Activated CD8-positive, alpha-beta memory T cell treated with anti-CD3 and anti-CD28 coated beads for 1 hour (primary cell): ENCODE data around the gene BMPR1B.
"Not testable (repeated sequence)": the region's sequence is repeated elsewhere in the genome, so short reads cannot be mapped to it uniquely, and the experiment has no call there.

ENCODE experiments used
- DNase-seq, 2 donors: peaks; one replicate each; pipeline ENCODE4 v3.0.0-alpha.2; 2020; ENCODE audit warnings: low read depth in 1 of 2; ENCODE audit errors: extremely low read depth in 1 of 2

Gene BMPR1B

DNA sequence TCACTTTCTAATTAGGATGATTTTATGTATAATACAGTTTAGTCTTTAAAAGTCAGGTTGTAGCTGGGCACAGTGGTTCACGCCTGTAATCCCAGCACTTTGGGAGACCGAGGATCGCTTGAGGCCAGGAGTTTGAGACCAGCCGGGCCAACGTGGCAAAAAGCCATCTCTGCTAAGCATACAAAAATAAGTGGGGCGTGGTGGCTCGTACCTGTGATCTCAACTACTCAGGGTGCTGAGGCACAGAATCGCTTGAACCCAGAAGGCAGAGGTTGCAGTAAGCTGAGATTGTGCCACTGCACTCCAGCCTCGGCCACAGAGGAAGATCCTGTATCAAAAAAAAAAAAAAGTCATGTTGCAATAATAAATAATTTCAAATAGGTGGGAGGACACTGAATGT, 364.2 kb downstream of the BMPR1B start:
- DNase-seq, result no peak

- no peak for DNase-seq
Measured at GRCh38 chr4:95124906-95125504, 367.2 kb downstream of the BMPR1B start.

DNA sequence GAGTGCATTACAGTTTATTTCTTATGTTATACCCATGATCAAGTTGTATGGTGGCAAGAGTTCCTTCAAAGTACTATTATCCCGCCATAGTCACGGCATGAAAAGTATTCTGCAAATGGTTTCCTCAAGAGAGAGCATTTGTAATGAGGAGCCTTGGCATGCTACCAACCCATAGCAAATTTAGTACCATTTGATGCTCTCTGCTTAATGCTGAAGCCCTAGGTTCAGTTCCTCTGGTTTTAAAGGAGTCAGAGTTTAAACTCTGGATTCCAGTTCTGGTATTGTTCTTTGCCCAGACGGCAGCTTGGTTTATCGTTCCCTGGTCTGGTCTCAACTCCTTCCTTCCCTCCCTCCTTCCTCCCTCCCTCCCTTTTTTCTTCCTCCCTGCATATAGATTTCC, 371.3 kb downstream of the BMPR1B start:
- DNase-seq, result no peak

GRCh38 chr4:95129821-95130311, 372.1 kb downstream of the BMPR1B start:
- no peak for DNase-seq

- DNase-seq, result not testable (repeated sequence)
Measured at GRCh38 chr4:95134016-95134415, 376.3 kb downstream of the BMPR1B start.

DNA sequence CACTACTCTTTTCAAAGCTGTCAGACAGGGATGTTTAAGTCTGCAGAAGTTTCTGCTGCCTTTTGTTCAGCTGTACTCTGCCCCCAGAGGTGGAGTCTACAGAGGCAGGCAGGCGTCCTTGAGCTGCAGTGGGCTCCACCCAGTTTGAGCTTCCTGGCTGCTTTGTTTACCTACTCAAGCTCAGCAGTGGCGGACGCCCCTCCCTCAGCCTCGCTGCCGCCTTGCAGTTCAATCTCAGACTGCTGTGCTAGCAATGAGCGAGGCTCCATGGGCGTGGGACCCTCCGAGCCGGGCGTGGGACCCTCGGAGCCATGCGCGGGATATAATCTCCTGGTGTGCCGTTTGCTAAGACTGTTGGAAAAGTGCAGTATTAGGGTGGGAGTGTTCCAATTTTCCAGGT, 381.7 kb downstream of the BMPR1B start:
- not testable (repeated sequence) for DNase-seq

DNA sequence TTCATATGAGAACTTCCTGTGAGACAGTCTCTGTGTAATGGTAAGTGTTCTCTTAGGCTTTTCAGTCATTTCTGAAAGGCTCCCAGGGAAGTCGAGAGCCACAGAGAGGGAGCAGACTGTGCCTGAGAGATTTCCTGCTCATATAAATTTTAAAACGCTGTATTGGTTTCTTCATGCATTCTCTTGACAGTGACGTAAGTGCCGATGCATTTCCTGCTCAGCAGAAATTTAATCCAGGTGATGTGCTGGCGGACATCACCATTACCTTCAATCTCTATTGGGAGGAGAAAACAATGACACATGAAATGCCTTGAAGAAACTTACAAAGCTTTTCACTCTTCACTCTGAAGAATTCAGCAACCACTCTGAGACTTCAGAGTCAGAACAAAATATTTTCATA, 383.6 kb downstream of the BMPR1B start:
- DNase-seq, result no peak

DNA sequence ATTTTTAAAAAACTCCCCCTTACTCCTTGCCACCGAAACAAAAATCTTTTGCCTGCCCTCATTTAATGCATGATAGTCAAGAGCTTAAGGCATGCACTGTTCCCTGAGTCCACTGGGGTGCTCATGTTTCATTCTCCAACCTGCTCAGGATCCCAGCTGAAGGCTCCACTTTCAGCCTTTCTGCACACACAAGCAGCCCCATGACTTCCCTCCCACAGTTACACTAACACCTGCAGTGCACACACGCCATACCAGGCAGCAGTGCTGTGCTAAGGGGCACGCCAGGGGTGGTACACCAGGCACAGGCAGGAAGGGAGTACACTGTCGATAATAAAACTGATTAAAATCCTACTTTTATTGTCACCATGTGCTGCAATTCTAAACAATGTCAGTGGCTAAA, 385.2 kb downstream of the BMPR1B start:
- DNase-seq, result no peak

GRCh38 chr4:95151255-95151654, 393.5 kb downstream of the BMPR1B start:
- DNase-seq, result no peak

GRCh38 chr4:95153182-95153581, 395.4 kb downstream of the BMPR1B start:
- DNase-seq, result no peak

GRCh38 chr4:95155759-95156451, 398.1 kb downstream of the BMPR1B start:
- DNase-seq, result no peak

DNA sequence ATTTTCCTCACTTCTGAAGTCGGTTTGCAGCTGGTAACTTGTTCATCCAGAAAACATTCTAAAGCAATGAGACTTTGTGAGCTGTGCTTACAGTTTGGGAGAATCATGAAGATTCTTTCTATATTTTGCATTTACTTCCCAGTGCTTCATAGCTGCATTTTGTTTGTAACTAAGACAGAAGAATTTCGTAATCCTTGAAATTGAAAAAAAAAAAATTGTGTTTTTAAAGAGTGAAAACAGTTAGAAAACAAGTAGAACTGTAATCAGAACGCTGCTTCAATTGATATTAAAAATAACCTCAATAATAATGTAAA, 398.7 kb downstream of the BMPR1B start:
- DNase-seq, result no peak

DNA sequence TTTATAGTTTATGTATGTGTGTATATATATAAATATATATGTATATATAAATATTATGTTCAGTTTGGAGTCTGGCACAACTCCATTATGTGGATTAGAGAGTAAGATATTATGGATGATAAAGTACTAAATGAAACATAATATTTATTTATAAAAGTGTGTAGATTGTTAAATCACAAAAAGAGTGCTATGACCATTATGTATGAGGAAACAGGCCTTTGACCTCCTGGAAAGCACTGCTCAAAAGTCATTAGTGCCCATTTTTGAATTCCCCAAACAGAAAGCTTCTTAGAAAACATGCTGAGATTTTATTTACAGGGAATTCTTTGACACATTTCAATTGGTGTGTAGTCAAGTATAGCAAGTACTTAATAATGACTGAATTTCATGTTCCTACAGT, 399.8 kb downstream of the BMPR1B start:
- DNase-seq, result no peak

- no peak for DNase-seq
Measured at GRCh38 chr4:95158045-95158444, 400.3 kb downstream of the BMPR1B start.

- no peak for DNase-seq
Measured at GRCh38 chr4:95158626-95159025, 400.9 kb downstream of the BMPR1B start.

GRCh38 chr4:95159384-95159783, 401.6 kb downstream of the BMPR1B start:
- no peak for DNase-seq

GRCh38 chr4:95161781-95162469, 404.2 kb downstream of the BMPR1B start:
- DNase-seq, result no peak

DNA sequence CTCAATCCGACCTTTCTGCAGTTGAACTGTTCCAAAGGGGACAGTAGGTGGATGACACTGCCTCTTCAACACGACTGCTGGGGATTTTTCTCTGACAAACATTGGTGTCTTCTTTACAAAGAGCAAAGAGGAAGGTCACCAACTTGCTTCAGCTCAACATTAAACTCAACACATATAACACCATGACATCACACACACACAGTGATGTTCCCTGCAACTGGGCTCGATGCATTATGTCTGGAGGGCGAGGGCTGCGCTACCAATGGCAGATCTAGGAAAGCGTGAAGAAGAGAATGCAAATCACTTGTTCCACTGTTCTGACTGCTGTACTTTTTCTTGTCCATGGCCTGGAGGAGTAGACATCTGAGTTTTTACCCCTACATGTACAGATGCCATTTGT, 405.1 kb downstream of the BMPR1B start:
- no peak for DNase-seq

- no peak for DNase-seq
Measured at GRCh38 chr4:95165926-95166524, 408.3 kb downstream of the BMPR1B start.

DNA sequence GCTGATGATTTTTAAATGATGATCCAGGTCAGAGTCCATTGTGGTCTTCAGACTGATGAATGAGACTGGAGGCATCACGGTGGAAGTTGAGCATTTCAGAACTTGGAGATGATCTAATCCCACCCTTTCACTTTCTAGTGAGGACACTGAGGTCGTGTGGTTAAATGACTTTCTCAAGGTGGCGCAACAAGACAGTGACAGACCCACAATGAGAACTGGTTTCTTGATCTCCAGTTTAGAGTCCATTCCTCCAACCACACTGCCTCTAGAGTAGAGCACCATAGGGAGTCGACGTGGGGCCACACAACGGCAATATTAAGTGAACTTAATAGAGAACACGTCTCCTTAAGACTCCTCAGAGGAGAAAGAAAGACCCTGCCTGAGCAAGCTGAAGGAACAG, 410.1 kb downstream of the BMPR1B start:
- DNase-seq, result no peak

GRCh38 chr4:95170176-95170575, 412.4 kb downstream of the BMPR1B start:
- DNase-seq, result no peak

- not testable (repeated sequence) for DNase-seq
Measured at GRCh38 chr4:95171377-95171776, 413.6 kb downstream of the BMPR1B start.
